HUES48 (cell line): ENCODE data around the gene NKPD1.

ENCODE experiments used
- H3K27ac ChIP-seq: one replicate; pipeline ENCODE4 v1.7.0; 2013; ENCODE audit warnings: low read depth, low read length, inconsistent platforms
- H3K27me3 ChIP-seq: 2 replicates; pipeline ENCODE4 v1.6.1; 2013; ENCODE audit warnings: mild to moderate bottlenecking, low read length; ENCODE audit not compliant: control insufficient read depth, insufficient read depth
- H3K36me3 ChIP-seq: 2 replicates; pipeline ENCODE4 v1.6.1; 2013; ENCODE audit warnings: low read length; ENCODE audit not compliant: control insufficient read depth, insufficient read depth
- H3K4me1 ChIP-seq: 2 replicates; pipeline ENCODE4 v1.6.1; 2013; ENCODE audit warnings: mild to moderate bottlenecking, low read length; ENCODE audit not compliant: control insufficient read depth, insufficient read depth
- H3K4me3 ChIP-seq: 2 replicates; pipeline ENCODE4 v1.5.1; 2013; ENCODE audit warnings: mild to moderate bottlenecking, low read depth, low read length
- H3K9ac ChIP-seq: 2 replicates; pipeline ENCODE4 v1.6.1; 2013; ENCODE audit warnings: mild to moderate bottlenecking, low read depth, low read length, moderate library complexity
- H3K9me3 ChIP-seq: 2 replicates; pipeline ENCODE4 v1.6.1; 2013; ENCODE audit warnings: low read length; ENCODE audit not compliant: control insufficient read depth, insufficient read depth

The NKPD1 gene

GRCh38 chr19:45186509-45187334 lies 25.9 kb upstream of the NKPD1 start:
- H3K9ac ChIP-seq, result no peak overlapping the region
- H3K4me3 ChIP-seq, result no peak overlapping the region
- 0 out of 2 replicates have a peak, but pooled peaks cover 3% of the 10 kb centered on the region for H3K4me1 ChIP-seq
- no peak overlapping the region for H3K27ac ChIP-seq
- no peaks in the 10 kb centered on the region for H3K36me3 ChIP-seq
- no peaks in the 10 kb centered on the region for H3K27me3 ChIP-seq
- H3K9me3 ChIP-seq, result no peaks in the 10 kb centered on the region

DNA sequence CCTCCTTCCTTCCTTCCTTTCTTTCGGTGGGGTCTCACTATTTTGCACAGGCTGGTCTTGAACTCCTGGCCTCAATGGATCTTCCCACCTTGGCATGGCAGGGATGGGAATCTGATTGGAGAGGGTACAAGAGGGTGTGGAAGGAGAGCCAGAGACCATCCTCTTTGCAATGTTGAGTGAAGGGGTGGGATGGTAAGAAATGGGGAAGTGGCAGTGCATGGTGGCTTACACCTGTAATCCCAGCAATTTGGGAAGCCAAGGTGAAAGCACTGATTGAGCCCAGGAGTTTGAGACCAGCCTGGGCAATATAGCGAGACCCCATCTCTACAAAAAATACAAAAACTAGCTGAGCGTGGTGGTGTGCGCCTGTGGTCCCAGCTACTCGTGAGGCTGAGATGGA lies 23.3 kb upstream of the NKPD1 start:
- H3K4me3 ChIP-seq, result no peak overlapping the region
- no peaks in the 10 kb centered on the region for H3K36me3 ChIP-seq
- no peak overlapping the region for H3K27ac ChIP-seq
- 0 out of 2 replicates have a peak, but pooled peaks cover 3% of the 10 kb centered on the region for H3K4me1 ChIP-seq
- H3K9me3 ChIP-seq, result no peaks in the 10 kb centered on the region
- H3K9ac ChIP-seq, result no peak overlapping the region
- no peaks in the 10 kb centered on the region for H3K27me3 ChIP-seq

DNA sequence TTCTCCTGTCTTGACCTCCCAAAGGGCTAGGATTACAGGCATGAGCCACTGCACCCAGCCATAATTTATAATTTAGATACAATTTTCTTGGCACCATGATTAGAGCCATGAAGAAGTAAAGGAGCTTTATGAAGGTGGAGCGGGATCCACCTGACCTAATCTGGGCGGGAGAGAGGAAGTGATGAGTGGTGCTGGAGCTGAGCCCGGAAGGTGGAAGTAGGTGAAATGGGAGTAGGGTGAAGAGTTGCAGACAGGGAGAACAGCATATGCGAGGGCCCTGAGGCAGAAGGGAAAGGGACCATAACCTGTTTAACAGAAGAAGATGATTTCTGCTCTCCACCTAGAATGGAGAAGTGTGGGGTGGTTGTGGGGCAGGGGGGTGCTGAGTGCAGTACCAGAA lies 22.0 kb upstream of the NKPD1 start:
- Histone ChIP-seq H3K9me3 (no peaks in the 10 kb centered on the region), H3K36me3 (no peaks in the 10 kb centered on the region), H3K9ac (no peak overlapping the region), H3K4me3 (no peak overlapping the region), H3K27ac (no peak overlapping the region), H3K27me3 (no peaks in the 10 kb centered on the region), H3K4me1 (0 out of 2 replicates have a peak, but pooled peaks cover 3% of the 10 kb centered on the region)

- Histone ChIP-seq H3K9ac (no peak overlapping the region), H3K9me3 (no peaks in the 10 kb centered on the region), H3K4me1 (no peaks in the 10 kb centered on the region), H3K36me3 (no peaks in the 10 kb centered on the region), H3K27me3 (no peaks in the 10 kb centered on the region), H3K4me3 (no peak overlapping the region), H3K27ac (no peak overlapping the region)
Observed at GRCh38 chr19:45180936-45181335, 20.2 kb upstream of the NKPD1 start.

DNA sequence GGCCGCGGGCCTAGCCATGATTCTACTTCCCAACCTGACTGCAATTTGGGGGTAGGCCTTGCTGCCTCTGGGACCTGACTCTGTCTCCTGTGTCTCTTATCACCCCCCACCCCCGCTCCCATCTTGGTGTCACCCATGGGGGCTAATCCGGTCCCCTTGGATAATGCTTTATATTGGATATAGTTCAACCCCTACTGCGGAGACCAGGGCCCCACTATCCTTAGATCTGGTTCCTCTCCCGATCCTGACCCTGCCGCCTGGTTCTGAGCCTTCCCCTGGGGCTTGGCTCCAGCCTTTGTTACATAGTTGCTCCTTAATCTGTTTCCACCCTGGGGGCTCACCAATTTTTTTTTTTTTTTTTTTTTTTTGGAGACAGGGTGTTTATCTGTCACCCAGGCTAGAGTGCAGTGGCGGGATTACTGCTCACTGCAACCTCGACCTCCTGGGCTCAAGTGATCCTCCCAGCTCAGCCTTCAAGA lies 19.1 kb upstream of the NKPD1 start:
- Histone ChIP-seq H3K4me1 (no peaks in the 10 kb centered on the region), H3K36me3 (no peaks in the 10 kb centered on the region), H3K27me3 (no peaks in the 10 kb centered on the region), H3K27ac (no peak overlapping the region), H3K9me3 (no peaks in the 10 kb centered on the region), H3K4me3 (peak overlapping the region; percentile 78), H3K9ac (peak overlapping the region; percentile 32; the same call in 1 of the 2 replicates)

DNA sequence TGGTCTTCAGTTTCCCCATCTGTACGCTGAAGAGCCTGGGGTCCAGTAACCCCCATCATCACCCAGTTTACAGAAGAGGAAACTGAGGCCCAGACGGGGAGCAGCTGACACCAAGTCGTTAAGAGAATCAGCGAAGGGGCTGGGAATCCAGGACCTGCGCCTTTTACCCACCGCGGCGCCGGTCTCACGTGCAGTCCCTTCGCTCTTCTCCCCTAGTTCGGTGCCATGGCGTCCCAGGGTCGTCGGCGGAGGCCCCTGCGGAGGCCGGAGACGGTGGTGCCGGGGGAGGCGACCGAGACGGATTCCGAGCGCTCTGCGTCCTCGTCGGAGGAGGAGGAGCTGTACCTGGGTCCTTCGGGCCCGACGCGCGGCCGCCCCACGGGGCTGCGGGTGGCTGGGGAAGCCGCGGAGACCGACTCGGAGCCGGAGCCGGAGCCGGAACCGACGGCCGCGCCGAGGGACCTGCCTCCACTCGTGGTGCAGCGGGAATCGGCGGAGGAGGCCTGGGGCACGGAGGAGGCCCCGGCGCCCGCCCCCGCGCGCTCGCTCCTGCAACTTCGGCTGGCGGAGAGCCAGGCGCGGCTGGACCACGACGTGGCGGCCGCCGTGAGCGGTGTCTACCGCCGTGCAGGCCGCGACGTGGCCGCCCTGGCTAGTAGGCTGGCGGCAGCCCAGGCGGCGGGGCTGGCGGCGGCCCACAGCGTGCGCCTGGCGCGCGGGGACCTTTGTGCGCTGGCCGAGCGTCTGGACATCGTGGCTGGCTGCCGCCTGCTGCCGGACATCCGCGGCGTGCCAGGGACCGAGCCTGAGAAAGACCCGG lies 18.5 kb upstream of the NKPD1 start:
- H3K27ac ChIP-seq, result peak overlapping the region; percentile 47
- H3K4me1 ChIP-seq, result no peaks in the 10 kb centered on the region
- no peaks in the 10 kb centered on the region for H3K36me3 ChIP-seq
- peak overlapping the region; percentile 78 for H3K4me3 ChIP-seq
- H3K9me3 ChIP-seq, result no peaks in the 10 kb centered on the region
- H3K9ac ChIP-seq, result peak overlapping the region; percentile 32; the same call in 1 of the 2 replicates
- H3K27me3 ChIP-seq, result no peaks in the 10 kb centered on the region

GRCh38 chr19:45178262-45179071 lies 17.7 kb upstream of the NKPD1 start, which contains the start of gene BLOC1S3:
Gene BLOC1S3, plus strand, starts transcription at chr19:45178784. Its CDS starts 513 bp downstream, at chr19:45179297.
- peak within 1 kb of the TSS; percentile 91 for H3K27ac ChIP-seq
- no peaks in the 10 kb centered on the region for H3K27me3 ChIP-seq
- H3K9ac ChIP-seq, result peak within 1 kb of the TSS; percentile 71
- no peaks in the 10 kb centered on the region for H3K4me1 ChIP-seq
- H3K9me3 ChIP-seq, result no peaks in the 10 kb centered on the region
- H3K4me3 ChIP-seq, result peak within 1 kb of the TSS; percentile 78
- no peaks in the 10 kb centered on the region for H3K36me3 ChIP-seq

DNA sequence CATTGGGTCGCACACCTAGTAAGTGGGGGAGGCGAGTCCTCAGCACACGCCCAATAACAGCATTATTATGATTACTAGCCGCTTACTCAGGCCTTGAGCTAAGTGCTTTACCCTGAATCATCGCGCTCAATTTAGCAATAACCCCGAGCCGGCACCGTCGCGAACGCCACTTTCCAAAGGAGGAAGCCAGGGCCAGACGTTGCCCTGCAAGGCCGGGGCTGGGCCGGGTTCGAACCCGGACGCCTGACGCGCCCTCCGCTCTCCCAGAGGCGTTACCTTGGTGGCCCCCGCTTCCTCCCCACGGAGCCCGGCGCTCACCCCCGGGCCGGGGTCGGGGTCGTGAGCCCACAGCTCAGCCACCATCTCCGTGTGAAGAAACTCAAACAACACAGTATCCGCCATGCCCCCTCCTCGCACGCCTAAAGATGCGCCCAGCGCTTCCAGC lies 17.1 kb upstream of the NKPD1 start, which contains the start of gene TRAPPC6A:
TSS of gene TRAPPC6A (minus strand) at position 421 of the 445 bp plus-strand sequence. CDS start at position 402, 19 bp downstream.
- Histone ChIP-seq H3K27me3 (no peaks in the 10 kb centered on the region), H3K36me3 (no peaks in the 10 kb centered on the region), H3K9ac (peak within 1 kb of the TSS; percentile 71), H3K4me1 (no peaks in the 10 kb centered on the region), H3K27ac (peak within 1 kb of the TSS; percentile 91), H3K4me3 (peak within 1 kb of the TSS; percentile 78), H3K9me3 (no peaks in the 10 kb centered on the region)

DNA sequence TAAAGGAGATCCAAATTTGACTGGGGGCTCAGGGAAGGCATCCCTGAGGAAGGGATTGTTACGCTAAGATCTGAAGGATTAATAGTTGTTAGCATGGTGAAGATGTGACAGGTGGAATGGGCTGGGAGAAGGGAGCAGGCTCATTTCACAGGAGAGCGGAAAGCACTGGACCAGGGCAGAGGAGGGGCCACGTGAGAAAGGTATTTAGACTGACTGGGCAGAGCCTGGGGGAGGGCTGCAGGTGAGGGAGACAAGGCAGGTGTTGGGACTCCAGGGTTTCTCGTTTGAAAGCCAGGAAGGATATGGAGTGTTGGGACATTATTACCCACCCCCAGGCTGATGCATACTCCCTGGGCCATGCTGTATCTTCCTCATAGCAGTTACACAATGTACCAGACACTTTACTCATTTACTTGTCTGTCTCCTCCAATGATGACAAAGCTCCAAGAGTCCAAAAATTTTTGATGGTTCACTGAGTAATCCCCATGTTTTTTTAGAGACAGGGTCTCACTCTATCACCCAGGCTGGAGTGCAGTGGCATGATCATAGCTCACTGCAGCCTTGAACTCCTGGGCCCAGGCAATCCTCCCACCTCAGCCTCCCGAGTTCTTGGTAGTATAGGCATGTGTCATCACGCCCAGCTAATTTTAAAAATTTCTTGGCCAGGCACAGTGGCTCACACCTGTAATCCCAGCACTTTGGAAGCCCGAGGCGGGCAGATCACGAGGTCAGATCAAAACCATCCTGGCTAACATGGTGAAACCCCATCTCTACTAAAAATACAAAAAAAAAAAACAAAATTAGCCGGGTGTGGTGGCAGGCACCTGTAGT lies 14.9 kb upstream of the NKPD1 start:
- no peak overlapping the region for H3K27ac ChIP-seq
- no peak overlapping the region for H3K4me3 ChIP-seq
- no peaks in the 10 kb centered on the region for H3K36me3 ChIP-seq
- H3K27me3 ChIP-seq, result no peaks in the 10 kb centered on the region
- H3K9ac ChIP-seq, result no peak overlapping the region
- no peaks in the 10 kb centered on the region for H3K9me3 ChIP-seq
- H3K4me1 ChIP-seq, result no peaks in the 10 kb centered on the region

GRCh38 chr19:45173816-45174215 lies 13.0 kb upstream of the NKPD1 start:
- Histone ChIP-seq H3K4me3 (no peak overlapping the region), H3K36me3 (no peaks in the 10 kb centered on the region), H3K27me3 (no peaks in the 10 kb centered on the region), H3K9ac (no peak overlapping the region), H3K27ac (no peak overlapping the region), H3K9me3 (no peaks in the 10 kb centered on the region), H3K4me1 (no peaks in the 10 kb centered on the region)
